ENCODE data around the gene TTI1. TPM values are rescaled to one million over a fixed set of nuclear protein-coding genes. Genes with fewer than 3 reads are reported as not detected.

The TTI1 gene
- polyA plus RNA-seq, 1 of the 3 experiments (the other 2 are of a cell fraction), result 15.6 TPM

DNA sequence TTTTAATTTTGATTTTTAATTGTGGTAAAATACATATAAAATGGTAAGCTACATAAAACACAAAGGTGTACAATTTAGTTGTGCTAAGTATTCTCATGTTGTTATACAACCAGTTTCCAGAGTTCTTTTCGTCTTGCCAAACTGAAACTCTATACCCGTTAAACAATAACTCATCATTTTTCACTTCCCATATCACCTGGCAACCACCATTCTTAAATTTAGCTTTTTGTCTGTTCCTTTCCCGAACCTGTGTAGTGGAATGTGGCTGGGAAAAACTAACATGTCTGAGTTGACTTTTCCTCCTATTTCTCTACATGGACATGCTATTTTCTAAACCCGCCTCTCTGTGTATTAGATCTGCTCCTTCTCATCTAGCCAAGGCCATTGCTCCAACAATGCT, 27.9 kb upstream of the TTI1 start:
- 92% methylated on average over 4 of the region's 4 CpGs for WGBS (ENCODE audit: low lambda C conversion rate)
- H3F3A ChIP-seq (replicated peaks; ENCODE audit: insufficient read depth), result peaks cover 14% of the 10 kb centered on the region
- POLR2A ChIA-PET, result no interaction called here
- no peak overlapping the region for H3K4me2 ChIP-seq
- TF ChIP-seq TCF12 (IDR thresholded peaks at IDR 0.05), result no peak
- TF ChIP-seq NRF1 (IDR thresholded peaks at IDR 0.05; ENCODE audit: low read depth, low read length), result no peak
- TF ChIP-seq, protein P1, sequence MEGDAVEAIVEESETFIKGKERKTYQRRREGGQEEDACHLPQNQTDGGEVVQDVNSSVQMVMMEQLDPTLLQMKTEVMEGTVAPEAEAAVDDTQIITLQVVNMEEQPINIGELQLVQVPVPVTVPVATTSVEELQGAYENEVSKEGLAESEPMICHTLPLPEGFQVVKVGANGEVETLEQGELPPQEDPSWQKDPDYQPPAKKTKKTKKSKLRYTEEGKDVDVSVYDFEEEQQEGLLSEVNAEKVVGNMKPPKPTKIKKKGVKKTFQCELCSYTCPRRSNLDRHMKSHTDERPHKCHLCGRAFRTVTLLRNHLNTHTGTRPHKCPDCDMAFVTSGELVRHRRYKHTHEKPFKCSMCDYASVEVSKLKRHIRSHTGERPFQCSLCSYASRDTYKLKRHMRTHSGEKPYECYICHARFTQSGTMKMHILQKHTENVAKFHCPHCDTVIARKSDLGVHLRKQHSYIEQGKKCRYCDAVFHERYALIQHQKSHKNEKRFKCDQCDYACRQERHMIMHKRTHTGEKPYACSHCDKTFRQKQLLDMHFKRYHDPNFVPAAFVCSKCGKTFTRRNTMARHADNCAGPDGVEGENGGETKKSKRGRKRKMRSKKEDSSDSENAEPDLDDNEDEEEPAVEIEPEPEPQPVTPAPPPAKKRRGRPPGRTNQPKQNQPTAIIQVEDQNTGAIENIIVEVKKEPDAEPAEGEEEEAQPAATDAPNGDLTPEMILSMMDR (IDR thresholded peaks at IDR 0.05), result no peak
- TF ChIP-seq EZH2phosphoT487 (IDR thresholded peaks at IDR 0.05; ENCODE audit: borderline replicate concordance, low read depth), result no peak
- no peak for TF ChIP-seq MEF2A (IDR thresholded peaks at IDR 0.05; ENCODE audit: borderline replicate concordance, low read depth)
- TF ChIP-seq FOXJ3 (CRISPR knock-in tag; IDR thresholded peaks at IDR 0.05), result no peak
- no peak for TF ChIP-seq GATA2 (CRISPR knock-in tag; IDR thresholded peaks at IDR 0.05)
- no peak overlapping the region for H2AFZ ChIP-seq (ENCODE audit: low read depth)
- H3K4me3 ChIP-seq (ENCODE audit: low read depth in 2 of 2, low read length in 1 of 2), result no peak overlapping the region
- H3K79me2 ChIP-seq (ENCODE audit: insufficient read depth), result peaks cover 18% of the 10 kb centered on the region
- H3K27ac ChIP-seq (ENCODE audit: low read depth in 2 of 2, low read length in 1 of 2), result no peak overlapping the region
- no peaks in the 10 kb centered on the region for H3K9me3 ChIP-seq
- H3K9me2 ChIP-seq, result no peaks in the 10 kb centered on the region
- peaks cover 0 to 2% of the 10 kb centered on the region in 2 experiments; a peak in 2 of 4 replicates for H3K4me1 ChIP-seq (ENCODE audit: control insufficient read depth in 1 of 2, insufficient read depth in 2 of 2, low read depth in 1 of 2, low read length in 1 of 2)
- no peaks in the 10 kb centered on the region for H3K27me3 ChIP-seq (ENCODE audit: insufficient read depth)
- CTCF ChIA-PET, result interaction anchor here (0.8 to 32.1 kb wide), 6 partner anchors 12 to 162 kb away, joined by 3 to 725 read pairs (median 5); no protein-coding TSS in a partner anchor
- no peak overlapping the region for H3K9ac ChIP-seq
- no peak for DNase-seq
- H3K36me3 ChIP-seq (replicated peaks in 1 of 2; ENCODE audit: control insufficient read depth in 1 of 2, insufficient read depth in 2 of 2, low read length in 1 of 2), result peaks cover 74 to 87% of the 10 kb centered on the region in 2 experiments
- H4K20me1 ChIP-seq (ENCODE audit: insufficient read depth), result no peaks in the 10 kb centered on the region

DNA sequence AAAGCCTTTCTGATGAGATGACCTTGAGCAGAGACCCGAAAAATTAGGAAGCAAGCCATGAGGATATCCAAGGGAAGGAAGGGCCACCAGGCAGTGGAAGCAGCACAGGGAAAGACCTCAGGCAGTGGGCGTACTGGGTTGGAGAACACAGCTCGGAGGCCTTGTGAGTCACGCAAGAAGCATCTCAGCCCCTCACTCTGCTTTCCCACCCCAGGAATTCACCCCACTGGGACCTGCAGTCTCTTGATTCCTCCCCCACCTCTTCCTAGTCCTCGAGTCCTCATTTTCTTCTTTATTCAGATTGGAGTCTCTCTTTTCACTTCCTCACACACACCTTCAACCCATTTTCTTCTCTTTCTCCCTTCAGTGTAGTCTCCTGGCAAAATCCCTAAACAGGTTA, 27.3 kb upstream of the TTI1 start:
- Histone ChIP-seq H3K4me3 (ENCODE audit: low read depth in 2 of 2, low read length in 1 of 2) (no peak overlapping the region), H3K4me1 (ENCODE audit: control insufficient read depth in 1 of 2, insufficient read depth in 2 of 2, low read depth in 1 of 2, low read length in 1 of 2) (no peaks in the 10 kb centered on the region; a peak in 2 of 4 replicates), H3K27ac (ENCODE audit: low read depth in 2 of 2, low read length in 1 of 2) (no peak overlapping the region), H3K36me3 (replicated peaks in 1 of 2; ENCODE audit: control insufficient read depth in 1 of 2, insufficient read depth in 2 of 2, low read length in 1 of 2) (peaks cover 72 to 85% of the 10 kb centered on the region in 2 experiments), H3F3A (replicated peaks; ENCODE audit: insufficient read depth) (peaks cover 14% of the 10 kb centered on the region), H3K4me2 (no peak overlapping the region), H2AFZ (ENCODE audit: low read depth) (no peak overlapping the region), H3K27me3 (ENCODE audit: insufficient read depth) (no peaks in the 10 kb centered on the region), H3K9ac (no peak overlapping the region), H3K79me2 (ENCODE audit: insufficient read depth) (peaks cover 23% of the 10 kb centered on the region), H4K20me1 (ENCODE audit: insufficient read depth) (peaks cover 5% of the 10 kb centered on the region; the same call in 1 of the 2 replicates), H3K9me2 (no peaks in the 10 kb centered on the region), H3K9me3 (no peaks in the 10 kb centered on the region)
- ChIA-PET CTCF (interaction anchor here (0.8 to 32.1 kb wide), 6 partner anchors 11 to 163 kb away, joined by 3 to 725 read pairs (median 5); no protein-coding TSS in a partner anchor), POLR2A (no interaction called here)
- no peak for TF ChIP-seq NFIC (IDR thresholded peaks at IDR 0.05; ENCODE audit: borderline replicate concordance)
- TF ChIP-seq RCOR1 (IDR thresholded peaks at IDR 0.05; ENCODE audit: low read length), result no peak
- TF ChIP-seq, protein P2, sequence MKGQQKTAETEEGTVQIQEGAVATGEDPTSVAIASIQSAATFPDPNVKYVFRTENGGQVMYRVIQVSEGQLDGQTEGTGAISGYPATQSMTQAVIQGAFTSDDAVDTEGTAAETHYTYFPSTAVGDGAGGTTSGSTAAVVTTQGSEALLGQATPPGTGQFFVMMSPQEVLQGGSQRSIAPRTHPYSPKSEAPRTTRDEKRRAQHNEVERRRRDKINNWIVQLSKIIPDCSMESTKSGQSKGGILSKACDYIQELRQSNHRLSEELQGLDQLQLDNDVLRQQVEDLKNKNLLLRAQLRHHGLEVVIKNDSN (IDR thresholded peaks at IDR 0.05; ENCODE audit: borderline replicate concordance, low read depth), result no peak
- TF ChIP-seq, protein P3, sequence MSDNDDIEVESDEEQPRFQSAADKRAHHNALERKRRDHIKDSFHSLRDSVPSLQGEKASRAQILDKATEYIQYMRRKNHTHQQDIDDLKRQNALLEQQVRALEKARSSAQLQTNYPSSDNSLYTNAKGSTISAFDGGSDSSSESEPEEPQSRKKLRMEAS (IDR thresholded peaks at IDR 0.05; ENCODE audit: low read depth), result no peak
- no peak for TF ChIP-seq MEF2A (IDR thresholded peaks at IDR 0.05; ENCODE audit: borderline replicate concordance, low read depth)
- TF ChIP-seq MXI1 (IDR thresholded peaks at IDR 0.05; ENCODE audit: low read depth, low read length), result no peak
- TF ChIP-seq EP300 (IDR thresholded peaks at IDR 0.05; ENCODE audit: borderline replicate concordance in 1 of 2, low read depth in 1 of 2, low read length in 1 of 2), result no peak
- no peak for TF ChIP-seq GABPA (IDR thresholded peaks at IDR 0.05; ENCODE audit: low read depth)
- TF ChIP-seq TCF12 (IDR thresholded peaks at IDR 0.05), result no peak
- TF ChIP-seq SMC3 (IDR thresholded peaks at IDR 0.05; ENCODE audit: low read depth, low read length), result no peak
- no peak for TF ChIP-seq TEAD4 (IDR thresholded peaks at IDR 0.05; ENCODE audit: borderline replicate concordance, insufficient read depth)
- TF ChIP-seq FOXJ3 (CRISPR knock-in tag; IDR thresholded peaks at IDR 0.05), result no peak
- TF ChIP-seq SIN3A (IDR thresholded peaks at IDR 0.05; ENCODE audit: borderline replicate concordance, low read depth, low read length), result no peak
- DNase-seq, result no peak
- 87% methylated on average over 5 of the region's 5 CpGs for WGBS (ENCODE audit: low lambda C conversion rate)
